GM18502 (cell line): ENCODE data around the gene CLCNKB.
"Not testable (repeated sequence)": the region's sequence is repeated elsewhere in the genome, so short reads cannot be mapped to it uniquely, and the experiment has no call there.

ENCODE experiments used
- ATAC-seq: cut with Tn5 transposase; IDR thresholded peaks from one replicate; pipeline ENCODE4 v1.9.1; 2021; ENCODE audit warnings: mild to moderate bottlenecking; ENCODE audit not compliant: unreplicated experiment, poor library complexity

CLCNKB gene

DNA sequence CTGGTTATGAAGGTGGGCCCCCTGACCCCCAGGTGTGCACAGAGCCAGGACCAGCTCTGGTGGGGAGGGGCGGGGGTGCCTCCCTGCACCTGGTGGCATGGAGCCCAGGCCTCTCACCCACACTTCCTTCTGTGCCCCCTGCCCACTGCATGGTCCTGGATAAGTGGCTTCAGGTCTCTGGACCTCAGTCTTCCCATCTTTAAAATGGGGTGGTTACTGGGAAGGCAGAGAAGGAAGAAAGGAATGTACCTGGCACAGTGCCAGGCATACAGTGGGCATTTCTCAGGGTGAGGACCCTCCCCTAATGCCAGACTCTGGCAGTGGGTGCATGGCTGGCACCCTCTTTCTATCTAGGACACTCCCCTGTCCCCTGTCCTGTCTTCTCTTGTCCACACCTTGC lies 14.3 kb upstream of the CLCNKB start:
- no peak for ATAC-seq

DNA sequence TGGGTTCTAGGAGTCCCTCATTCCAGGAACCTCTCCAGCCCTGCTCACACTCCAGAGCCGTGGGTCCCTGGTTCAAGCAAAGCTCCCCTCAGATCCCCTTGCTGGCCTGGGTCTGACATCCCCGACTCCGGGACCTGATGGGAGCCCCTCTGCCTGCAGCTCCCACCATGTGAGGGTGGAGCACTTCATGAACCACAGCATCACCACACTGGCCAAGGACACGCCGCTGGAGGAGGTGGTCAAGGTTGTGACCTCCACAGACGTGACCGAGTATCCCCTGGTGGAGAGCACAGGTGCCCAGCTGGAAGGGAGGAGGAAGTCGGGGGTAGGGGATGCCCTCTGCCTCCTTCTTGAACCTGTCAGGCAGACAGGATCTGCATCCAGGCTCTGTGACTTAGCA lies 12.0 kb upstream of the CLCNKB start:
- ATAC-seq: no peak

DNA sequence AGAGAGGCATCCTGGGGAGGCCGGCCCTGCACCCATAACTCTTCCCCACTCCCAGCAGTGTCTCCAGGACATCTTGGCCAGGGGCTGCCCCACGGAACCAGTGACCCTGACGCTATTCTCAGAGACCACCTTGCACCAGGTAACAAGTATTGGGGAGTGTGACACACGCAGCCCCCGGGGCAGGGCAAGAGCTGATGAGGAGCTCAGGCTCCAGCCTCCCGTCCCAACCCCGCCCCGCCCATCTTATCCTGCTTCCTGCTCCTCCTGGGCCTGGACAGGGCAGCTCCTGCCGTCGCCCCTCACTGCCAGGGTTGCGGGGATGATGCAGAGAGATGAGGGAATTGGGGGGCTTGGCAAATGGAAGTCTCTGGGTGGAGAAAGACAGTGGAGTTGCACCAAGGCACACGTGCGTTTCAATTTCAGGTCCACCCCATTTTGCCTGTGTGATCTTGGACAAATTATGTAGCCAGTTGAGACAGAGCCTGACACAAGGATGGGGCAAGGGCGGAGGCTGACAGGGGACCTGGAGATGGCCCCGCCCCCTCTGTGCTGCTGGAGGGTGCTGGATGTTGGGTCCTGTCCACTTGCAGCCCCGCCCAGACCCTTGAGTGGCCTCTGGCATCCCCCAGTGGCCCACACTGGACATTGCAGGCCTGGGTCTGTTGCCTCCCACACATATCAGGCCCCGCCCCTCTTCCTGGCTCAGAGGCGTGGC lies 11.0 kb upstream of the CLCNKB start:
- no peak for ATAC-seq

DNA sequence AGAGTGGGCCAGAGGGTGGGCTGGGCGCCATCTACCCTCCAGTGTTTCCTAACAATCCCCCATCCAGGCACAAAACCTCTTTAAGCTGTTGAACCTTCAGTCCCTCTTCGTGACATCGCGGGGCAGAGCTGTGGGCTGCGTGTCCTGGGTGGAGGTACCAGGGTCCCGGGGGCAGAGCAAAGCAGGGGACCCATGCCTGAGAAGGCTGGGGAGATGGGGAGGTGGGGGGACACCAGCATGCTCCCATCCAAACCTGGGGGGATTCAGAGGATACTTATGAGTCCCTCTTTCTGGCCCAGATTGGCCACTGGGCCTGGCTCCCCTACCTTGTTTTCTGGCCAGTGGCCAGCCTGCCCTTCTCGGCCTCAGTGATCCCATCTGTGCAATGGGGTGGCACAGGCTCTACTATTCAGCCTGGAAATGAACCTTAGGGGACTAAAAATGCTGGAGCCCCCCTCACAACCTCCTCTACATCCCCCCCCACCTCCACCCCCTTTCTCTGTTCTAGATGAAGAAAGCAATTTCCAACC lies 10.4 kb upstream of the CLCNKB start:
- not testable (repeated sequence) for ATAC-seq

DNA sequence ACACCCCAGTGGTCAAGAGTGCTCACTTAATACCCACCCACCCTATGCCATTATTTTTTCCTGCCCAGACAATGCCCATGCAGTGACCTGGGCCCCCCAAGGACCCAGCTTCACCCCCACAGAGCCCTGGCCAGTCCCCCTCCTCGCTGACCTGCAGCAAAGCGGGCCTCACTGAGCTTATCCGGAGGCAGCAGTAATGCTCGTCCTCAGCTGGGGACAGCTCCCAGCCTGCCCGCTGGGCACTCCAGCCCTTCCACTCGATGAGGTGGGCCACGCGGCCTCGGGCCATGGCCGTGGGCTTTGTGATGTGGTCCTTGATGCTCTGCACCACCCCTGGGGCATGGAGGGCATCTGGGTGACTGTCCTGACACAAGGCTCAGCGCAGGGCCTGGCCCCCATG lies 7.1 kb upstream of the CLCNKB start:
- ATAC-seq: not testable (repeated sequence)

DNA sequence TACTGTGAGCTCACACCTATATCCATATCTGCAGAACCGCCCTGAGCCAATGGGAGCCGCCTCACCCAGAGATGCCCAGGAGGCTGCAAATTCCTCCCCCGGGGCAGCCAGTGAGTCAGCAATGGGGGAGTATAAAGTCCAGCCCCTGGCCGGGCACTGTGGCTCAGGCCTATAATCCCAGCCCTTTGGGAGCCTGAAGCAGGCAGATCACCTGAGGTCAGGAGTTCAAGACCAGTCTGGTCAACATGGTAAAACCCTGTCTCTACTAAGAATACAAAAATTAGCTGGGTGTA lies 5.0 kb upstream of the CLCNKB start:
- ATAC-seq: no peak

DNA sequence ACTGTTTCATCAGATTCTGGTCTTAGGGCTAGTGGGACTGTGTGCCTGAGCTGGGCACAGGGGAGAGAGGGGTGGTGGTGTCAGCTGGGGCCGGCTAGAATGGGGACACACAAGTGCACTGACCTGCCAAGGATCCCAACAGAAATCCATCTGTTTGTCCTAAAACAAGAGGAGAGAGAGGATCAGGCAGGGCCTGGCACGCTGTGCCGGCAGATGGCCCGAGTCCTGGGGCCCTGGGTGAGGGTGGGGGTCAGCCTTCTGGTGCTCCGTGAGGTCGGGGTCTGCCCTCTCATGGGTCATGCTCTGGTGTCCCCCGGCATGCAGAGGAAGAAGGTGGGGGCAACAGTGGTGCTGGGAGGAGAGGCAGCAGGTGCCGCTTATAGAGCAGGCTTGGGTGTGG lies 3.7 kb upstream of the CLCNKB start:
- not testable (repeated sequence) for ATAC-seq

DNA sequence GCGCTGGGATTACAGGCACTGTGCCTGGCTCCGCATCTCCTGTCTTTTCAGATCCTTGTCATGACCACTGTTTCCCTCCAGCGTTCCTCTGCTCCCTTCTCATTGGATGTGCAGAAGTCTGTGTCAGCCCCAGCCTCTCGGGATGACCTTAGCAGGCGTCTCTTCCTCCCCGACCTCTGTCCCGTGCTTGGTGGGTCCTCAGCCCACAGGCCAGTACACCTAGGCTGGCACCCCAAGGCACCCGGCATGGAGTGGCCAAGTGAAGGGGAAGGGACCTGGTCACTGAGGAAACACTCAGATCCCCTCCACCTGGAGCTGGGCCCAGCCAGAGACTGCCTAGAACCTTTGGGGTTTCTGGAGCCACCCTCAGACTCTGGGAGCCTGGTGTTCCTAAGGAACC lies 2.4 kb upstream of the CLCNKB start:
- ATAC-seq: no peak

DNA sequence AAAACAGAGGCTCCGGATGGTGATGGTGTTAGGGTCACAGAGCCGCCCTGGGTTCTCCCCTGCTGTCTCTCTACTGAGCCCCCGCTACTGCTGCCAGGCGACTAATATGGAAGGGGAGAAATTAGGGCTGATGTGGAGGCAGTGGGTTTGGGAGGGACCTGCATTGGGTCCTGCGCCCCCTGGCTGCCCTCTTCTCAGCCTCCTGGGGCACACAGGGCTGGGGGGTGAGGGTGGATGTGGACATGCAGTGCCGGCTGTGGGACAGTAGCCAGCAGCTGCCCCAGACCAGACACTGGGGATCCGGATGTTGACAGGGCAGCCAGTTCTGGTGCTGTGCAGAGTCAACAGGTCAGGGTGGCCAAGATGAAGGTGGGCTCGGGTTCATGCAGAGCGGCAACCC lies 1.5 kb upstream of the CLCNKB start:
- ATAC-seq: no peak

DNA sequence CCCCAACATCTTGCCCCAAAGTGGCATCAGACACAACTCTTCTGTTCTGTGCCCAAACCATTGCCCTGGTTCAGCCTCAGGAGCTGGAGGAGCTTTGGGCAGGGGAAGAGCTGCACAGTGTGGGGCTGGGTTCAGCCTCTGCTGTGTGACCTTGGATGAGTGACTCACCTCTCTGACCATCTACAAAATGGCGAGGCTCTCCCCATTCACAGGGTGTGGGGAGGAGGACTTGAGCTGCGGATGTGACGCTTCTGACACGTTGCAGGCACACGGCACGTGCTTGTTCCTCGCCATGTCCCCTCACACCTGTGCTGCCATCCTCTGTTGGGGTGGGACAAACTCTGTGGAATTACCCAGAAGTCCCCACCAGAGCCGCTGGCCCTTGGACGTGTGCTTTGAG lies 928 bp upstream of the CLCNKB start:
- ATAC-seq: not testable (repeated sequence)

DNA sequence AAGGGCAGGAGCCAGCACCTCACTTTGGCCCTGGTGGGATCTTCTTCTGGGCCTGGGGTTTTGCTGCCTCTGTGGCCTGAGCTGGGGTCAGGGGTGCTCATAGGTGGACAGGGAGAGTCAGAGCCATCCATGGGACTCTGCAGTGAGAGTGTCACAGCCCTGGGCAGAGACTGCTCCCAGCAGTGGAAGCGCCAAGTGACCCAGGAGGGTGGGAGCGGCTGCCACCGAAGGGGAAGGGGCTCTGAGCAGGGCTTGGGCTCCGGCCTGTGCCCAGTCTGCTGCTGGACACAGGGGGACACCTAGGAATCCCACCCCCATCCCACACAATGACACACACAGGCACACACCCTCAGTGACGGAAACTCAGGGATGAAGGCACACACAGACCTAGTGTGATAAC lies 368 bp downstream of the CLCNKB start:
- no peak for ATAC-seq

DNA sequence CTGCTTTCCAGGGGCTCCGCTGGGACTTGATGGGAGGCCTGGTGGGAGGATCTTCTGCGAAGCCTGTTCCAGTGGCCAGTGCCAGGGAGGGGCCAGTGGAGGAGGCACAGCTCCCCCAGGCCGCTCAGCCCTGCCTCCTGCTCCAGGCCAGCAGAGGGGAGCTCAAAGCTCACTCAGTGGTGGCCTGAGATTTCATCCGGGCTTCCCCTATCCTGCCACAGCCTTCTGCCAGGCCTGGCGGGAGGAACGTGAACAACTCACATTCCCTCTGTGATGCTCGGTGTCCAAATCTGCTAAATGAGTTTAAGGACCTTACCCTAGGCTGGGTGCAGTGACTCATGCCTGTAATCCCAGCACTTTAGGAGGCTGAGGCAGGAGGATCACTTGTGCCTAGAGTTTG lies 3.3 kb downstream of the CLCNKB start:
- no peak for ATAC-seq

DNA sequence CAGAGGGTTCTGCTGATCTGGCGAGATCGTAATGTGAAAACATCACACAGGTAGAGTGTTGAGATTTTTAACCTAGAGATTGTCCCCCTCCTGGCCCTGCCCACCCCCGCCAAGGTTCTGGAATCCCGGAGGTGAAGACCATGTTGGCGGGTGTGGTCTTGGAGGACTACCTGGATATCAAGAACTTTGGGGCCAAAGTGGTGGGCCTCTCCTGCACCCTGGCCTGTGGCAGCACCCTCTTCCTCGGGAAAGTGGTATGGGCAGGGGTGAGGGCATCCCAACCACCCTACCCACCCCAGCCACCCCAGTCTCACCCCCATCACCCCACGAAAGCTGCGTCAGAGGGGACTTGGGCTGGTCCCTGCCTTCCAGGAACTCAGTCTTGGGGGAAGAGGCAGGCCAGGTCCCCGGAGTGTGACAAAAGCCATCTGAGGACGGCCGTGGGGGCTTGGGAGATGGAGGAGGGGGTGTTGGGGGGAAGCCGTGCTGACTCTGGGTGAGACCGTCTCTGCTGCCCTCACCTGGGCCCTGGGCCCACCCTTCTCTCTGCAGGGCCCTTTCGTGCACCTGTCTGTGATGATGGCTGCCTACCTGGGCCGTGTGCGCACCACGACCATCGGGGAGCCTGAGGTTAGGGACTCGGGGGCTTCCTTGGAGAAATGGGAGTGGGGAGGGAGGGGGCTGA lies 4.4 kb downstream of the CLCNKB start:
- ATAC-seq: no peak

DNA sequence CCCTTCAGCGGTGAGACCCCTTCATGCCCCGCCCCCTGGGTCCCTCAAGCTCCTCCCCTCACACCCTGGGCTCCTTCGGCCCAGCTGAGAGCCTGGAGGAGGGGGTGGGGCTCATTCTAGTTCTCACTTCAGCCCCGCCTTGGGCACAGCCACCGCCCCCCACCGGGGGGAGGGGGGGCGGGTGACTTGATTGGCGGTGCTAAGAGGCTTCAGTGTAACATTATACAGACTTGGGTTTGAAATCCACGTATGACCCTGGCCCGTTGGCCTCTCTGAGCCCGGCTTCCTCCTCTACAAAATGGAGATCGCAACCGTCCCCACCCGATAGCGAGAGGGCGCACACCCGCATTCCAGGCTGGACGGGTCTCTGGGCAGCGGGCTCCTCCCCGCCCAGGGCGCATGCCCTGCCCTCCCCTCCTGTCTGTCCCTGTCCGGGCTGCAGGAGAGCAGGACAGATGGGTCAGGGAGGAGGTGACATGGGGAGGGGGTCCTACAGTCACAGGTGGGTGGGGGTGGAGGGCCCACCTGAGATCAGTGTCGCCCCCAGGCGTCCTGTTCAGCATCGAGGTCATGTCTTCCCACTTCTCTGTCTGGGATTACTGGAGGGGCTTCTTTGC lies 5.1 kb downstream of the CLCNKB start:
- no peak for ATAC-seq

DNA sequence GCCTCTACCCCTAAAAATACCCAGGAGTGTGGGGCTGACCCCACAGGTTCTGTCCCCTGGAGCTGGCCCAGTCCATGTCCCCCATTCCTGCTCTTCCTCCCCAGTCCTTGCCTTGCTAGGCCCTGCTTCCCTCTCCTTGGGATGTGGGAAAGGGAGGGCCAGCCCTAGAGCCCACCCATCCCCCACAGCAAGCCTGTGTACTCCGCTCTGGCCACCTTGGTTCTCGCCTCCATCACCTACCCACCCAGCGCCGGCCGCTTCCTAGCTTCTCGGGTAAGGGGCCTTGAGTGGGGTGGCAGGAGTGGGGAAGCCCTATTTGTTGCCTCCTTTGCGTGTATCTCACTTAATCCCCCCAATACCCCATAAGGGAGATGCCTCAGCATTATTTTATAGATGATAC lies 6.7 kb downstream of the CLCNKB start:
- ATAC-seq: no peak

DNA sequence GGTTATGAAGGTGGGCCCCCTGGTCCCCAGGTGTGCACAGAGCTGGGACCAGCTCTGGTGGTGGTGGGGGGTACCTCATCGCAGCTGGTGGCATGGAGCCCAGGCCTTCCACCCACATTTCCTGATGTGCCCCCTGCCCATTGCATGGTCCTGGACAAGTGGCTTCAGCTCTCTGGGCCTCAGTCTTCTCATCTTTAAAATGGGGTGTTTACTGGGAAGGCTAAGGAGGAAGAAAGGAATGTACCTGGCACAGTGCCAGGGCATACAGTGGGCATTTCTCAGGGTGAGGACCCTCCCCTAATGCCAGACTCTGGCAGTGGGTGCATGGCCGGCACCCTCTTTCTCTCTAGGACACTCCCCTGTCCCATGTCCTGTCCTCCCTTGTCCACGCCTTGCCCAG lies 7.5 kb downstream of the CLCNKB start:
- ATAC-seq: no peak

DNA sequence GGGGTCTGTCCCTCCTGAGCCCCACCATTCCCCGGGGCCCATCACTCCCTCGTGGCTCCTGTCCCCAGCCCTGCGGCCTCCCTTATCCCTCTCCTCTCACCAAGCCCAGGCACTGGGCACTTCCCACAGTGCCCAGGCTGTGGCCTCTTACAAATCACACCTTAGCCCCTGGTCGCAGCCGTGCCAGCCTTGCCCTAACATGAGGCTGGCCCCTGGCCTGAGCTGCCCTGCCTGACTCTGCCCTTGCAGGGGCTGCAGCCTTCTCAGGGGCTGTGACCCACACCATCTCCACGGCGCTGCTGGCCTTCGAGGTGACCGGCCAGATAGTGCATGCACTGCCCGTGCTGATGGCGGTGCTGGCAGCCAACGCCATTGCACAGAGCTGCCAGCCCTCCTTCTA lies 8.4 kb downstream of the CLCNKB start:
- ATAC-seq: not testable (repeated sequence)

DNA sequence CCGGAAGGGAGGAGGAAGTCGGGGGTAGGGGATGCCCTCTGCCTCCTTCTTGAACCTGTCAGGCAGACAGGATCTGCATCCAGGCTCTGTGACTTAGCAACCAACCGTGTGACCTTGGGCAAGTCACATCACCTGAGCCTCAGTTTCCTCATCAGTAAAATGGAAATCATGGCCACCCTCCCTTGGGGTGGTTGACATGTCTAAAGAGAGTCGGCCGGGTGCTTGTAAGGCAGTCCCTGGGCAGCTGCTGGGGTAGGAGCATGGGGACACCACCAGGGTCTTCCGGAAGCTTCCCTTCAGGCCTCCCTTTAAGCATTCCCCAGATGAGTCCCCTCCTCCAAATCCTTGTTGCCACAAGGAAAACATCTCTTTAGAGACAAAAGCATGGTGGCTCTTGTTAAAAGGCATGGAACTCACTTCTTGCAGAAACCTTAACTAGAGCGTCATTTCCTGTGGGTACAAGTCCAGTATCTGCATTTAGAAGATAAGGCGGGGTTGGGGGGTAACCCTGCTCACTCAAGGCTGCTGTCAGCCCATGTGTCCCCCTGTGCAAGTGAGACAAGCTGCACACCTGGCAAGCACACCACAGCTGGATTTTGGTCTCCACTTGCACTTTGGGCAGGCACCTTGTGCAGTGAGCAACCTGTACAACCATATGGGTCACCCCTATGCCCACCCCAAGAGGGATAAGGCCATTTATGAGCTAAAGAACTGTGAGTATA lies 10.4 kb downstream of the CLCNKB start:
- no peak for ATAC-seq

DNA sequence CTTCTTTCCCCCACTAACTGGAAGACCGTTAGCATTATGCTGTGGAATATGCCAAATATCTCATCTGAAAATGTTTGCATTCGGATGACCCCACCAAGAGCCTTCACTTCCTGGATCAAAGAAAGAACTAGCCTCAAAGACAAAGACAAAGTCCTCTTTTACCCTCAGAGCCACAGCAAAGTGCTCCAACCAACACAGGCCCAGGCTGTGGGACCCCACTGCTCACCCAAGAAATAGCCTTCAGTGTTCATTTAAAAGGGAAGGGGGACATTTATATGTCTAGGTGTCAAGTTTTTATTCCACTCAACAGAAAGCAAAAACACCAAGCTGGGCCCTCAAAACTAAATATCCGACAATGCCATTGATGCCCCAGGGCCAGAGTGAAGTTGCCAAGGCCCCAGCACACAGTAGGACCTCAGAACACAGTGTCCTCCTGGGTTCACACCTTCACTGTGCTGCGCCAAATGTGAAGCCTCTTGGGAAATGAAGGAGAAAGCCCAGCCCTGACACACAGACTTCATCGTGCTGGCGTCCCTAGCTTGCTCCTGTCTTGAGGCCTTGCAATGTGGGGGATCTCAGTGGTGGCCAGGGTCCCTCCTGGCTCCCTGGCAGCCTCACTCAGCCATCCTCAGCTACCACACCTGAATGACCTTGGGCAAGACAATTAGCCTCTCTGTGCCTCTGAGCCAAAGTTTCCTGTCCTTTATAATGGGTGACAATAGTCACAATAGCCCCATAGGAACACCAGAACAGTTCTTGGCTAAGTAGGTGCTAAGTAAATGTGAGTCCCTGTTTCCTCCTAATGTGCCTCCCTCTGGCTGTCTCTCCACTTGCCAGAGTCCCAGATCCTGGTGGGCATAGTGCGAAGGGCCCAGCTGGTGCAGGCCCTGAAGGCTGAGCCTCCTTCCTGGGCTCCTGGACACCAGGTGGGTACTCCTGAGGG lies 11.3 kb downstream of the CLCNKB start:
- ATAC-seq: no peak
